Activated CD4-positive, alpha-beta T cell treated with anti-CD3 and anti-CD28 coated beads, Interleukin-2, amount 10 ng/mL, durations not matched to agents 24 days and 14 days (primary cell): ENCODE results near the gene RGS7. TPM values are rescaled to one million over a fixed set of nuclear protein-coding genes. Genes with fewer than 3 reads are reported as not detected.

Experiments
- DNase-seq: peaks from one replicate; pipeline ENCODE4 v3.0.0; 2022
- H3K27ac Mint-ChIP-seq: one replicate; pipeline ENCODE4 v1.8.0; 2022; ENCODE audit warnings: mild to moderate bottlenecking, mixed read lengths
- H3K27me3 Mint-ChIP-seq: one replicate; pipeline ENCODE4 v1.8.0; 2022; ENCODE audit warnings: mixed read lengths
- H3K36me3 Mint-ChIP-seq: one replicate; pipeline ENCODE4 v1.8.0; 2022; ENCODE audit warnings: low read depth, mild to moderate bottlenecking, mixed read lengths
- H3K4me1 Mint-ChIP-seq: one replicate; pipeline ENCODE4 v1.8.0; 2021; ENCODE audit warnings: mixed read lengths
- H3K4me3 Mint-ChIP-seq: one replicate; pipeline ENCODE4 v1.8.0; 2022; ENCODE audit warnings: mild to moderate bottlenecking, moderate library complexity, mixed read lengths
- H3K9me3 Mint-ChIP-seq: one replicate; pipeline ENCODE4 v1.8.0; 2021; ENCODE audit warnings: mixed read lengths
- intact Hi-C: fragments of 100-400 bp; cut with micrococcal nuclease; formaldehyde crosslinking; loops from one replicate; pipeline ENCODE4 v1.15.1; 2023
- total RNA-seq: library from RNA; stranded (reverse); gene quantifications from 2 replicates; pipeline ENCODE4 v1.2.3, GENCODE V29; 2022

RGS7 gene
- total RNA-seq, 1 donor from 2014 or later: not detected

DNA sequence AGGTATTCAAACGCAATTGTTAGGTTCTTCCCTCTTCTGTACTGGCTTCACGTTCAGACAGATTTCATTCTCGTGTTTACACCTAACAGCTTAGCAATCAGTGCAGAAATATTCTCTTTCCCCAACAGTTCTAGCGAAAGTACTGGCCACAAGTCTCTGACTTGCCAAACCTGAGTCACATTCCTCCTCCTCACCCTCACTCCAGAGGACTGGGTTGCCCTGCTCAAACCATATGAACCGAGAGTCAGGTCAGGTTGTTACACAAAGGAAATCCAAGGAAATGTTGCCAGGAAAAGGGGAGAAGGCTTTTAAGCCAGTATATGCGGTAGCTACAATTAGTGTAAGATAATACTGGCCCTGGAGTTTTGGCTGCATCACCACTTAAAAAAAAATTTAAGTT lies 282.5 kb downstream of the RGS7 start:
- DNase-seq: no peak
- H3K9me3 Mint-ChIP-seq: no peaks in the 10 kb centered on the region
- no peak overlapping the region for H3K4me3 Mint-ChIP-seq
- no peak overlapping the region for H3K27ac Mint-ChIP-seq
- H3K4me1 Mint-ChIP-seq: no peaks in the 10 kb centered on the region
- intact Hi-C loops: no loop called here
- no peaks in the 10 kb centered on the region for H3K27me3 Mint-ChIP-seq
- H3K36me3 Mint-ChIP-seq: no peaks in the 10 kb centered on the region

DNA sequence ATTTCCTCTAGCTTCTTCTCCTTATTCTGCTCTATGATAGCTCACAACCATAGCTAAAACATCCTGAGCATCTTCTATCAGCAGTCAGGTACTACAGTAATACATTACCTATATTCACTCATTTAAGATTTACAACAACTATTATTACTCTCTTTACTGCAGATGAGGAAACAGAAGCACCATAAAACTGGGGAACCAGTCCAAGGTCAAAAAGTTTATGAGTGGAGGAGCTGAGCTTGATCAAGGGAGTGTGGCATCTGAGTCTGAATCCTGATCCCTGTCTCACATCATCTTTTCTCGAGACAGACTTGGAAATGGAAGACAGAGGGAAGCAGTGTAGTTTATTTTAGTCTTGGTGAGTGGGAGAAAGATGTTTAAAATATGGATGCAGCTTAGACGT lies 288.6 kb downstream of the RGS7 start:
- Mint-ChIP-seq H3K4me1 (no peaks in the 10 kb centered on the region), H3K27me3 (no peaks in the 10 kb centered on the region), H3K4me3 (no peak overlapping the region), H3K27ac (no peak overlapping the region), H3K36me3 (no peaks in the 10 kb centered on the region), H3K9me3 (no peaks in the 10 kb centered on the region)
- no peak for DNase-seq
- intact Hi-C loops: no loop called here

DNA sequence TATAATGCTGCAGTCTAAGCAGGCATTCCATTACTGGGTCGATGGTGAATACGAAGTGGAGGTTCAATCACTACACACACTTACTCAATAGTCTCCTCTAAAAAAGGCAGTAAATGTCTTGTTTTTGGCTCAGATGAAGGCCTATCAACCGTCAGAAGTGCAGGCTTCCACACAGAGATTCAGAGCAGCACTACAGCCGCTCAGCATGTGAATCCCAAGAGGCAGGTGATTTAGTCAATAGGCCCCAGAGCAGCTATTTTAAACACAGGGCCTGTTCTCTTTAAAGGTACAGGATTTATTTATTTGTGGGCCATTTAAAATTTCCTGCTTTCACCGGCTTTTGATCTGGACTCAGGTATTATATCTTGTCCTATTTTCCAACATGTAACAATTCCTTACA lies 293.7 kb downstream of the RGS7 start:
- H3K9me3 Mint-ChIP-seq: no peaks in the 10 kb centered on the region
- DNase-seq: no peak
- no peak overlapping the region for H3K4me3 Mint-ChIP-seq
- H3K27ac Mint-ChIP-seq: no peak overlapping the region
- H3K27me3 Mint-ChIP-seq: no peaks in the 10 kb centered on the region
- intact Hi-C loops: no loop called here
- H3K36me3 Mint-ChIP-seq: no peaks in the 10 kb centered on the region
- no peaks in the 10 kb centered on the region for H3K4me1 Mint-ChIP-seq

DNA sequence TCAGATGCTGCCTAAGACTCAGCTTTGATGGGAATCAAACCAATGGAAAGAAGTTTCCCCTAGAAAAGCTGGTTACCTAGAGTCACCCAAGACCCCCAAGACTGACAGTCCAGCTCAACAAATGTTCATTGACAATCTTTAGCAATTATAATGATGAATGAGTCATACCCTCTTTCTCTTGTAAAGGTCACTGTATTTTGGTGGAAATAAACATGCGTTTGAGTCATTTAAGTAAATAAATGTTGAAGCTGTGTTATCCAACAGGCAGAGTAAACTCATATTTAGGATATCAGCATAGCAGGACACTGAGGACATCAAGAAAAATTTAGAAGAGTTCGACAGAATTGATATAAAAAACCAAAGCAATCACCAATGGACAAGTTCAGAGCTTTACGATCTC lies 295.9 kb downstream of the RGS7 start:
- Mint-ChIP-seq H3K27me3 (no peaks in the 10 kb centered on the region), H3K4me3 (no peak overlapping the region), H3K36me3 (no peaks in the 10 kb centered on the region), H3K27ac (no peak overlapping the region), H3K9me3 (no peaks in the 10 kb centered on the region), H3K4me1 (no peaks in the 10 kb centered on the region)
- DNase-seq: no peak
- intact Hi-C loops: no loop called here

DNA sequence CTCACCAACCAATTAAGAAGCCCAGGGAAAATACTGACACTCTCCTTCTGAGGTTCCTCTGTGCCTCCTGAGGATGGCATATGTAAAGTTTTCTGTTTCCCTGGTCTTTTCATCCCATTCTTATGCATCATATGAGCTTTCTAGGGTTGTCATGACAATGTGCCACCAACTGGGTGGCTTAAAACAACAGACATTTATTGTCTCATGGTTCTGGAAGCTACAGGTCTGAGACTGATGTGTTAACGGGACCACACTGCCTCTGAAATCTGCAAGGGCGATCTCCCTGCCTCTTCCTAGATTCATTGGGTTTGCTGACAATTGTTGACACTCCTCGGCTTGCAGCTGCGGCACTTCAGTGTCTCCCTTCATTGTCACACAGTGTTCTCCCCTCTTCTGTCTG lies 308.4 kb downstream of the RGS7 start:
- DNase-seq: no peak
- H3K4me1 Mint-ChIP-seq: no peaks in the 10 kb centered on the region
- H3K9me3 Mint-ChIP-seq: peaks cover 3% of the 10 kb centered on the region
- no peak overlapping the region for H3K27ac Mint-ChIP-seq
- H3K27me3 Mint-ChIP-seq: no peaks in the 10 kb centered on the region
- no peaks in the 10 kb centered on the region for H3K36me3 Mint-ChIP-seq
- intact Hi-C loops: no loop called here
- no peak overlapping the region for H3K4me3 Mint-ChIP-seq

DNA sequence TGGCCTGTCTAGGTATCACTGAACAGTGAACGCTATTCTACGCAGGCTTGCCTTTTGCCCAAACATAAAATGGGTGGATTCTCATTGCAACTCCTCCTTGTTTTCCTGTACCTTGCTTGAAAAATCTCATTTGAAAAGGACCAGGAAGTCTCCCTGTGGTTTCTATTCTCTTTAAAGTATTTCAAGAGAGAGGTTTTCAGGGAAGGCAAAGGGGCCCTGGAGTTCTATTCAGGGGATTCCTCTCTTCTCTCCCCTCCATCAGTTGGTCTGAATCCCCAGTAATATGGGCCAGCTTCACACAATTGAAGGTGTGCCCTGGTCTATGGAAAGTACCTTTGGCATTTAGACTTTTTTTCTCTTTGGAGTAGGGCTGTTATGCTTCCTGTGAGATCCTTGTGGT lies 311.3 kb downstream of the RGS7 start:
- intact Hi-C loops: no loop called here

DNA sequence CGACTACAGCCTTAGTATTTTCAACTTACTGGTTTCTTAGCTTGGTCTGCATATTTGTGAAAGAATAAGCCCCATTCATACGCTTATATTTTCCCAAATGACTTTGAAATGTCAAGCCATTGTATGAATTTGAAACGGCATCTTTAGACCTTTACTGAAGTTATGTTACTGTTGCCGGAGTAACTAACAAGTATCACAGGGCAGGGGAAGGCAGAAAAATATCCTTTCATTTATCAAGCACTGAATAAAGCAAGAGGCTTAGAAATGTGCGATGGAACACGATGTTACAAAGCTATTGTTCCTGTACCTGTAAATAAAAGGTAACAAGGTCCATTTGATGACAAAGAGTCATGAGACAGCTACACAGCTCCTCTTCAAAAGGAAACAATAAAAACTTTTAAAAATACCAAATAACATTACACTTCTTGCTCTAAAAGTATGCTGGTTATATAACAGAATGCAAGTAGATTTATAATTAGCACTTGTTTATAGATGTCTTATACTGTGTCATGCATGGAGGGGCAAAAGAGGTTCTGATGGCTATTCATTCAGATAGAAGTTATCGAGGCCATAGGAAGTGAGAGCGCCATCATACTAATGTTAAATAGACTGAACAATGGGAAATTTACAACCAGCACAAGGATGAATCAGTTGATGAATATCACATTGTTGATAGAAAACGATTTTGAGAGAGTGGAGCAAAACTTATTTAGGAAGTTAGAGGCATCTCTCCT lies 322.6 kb downstream of the RGS7 start:
- Mint-ChIP-seq H3K4me3 (no peak overlapping the region), H3K9me3 (no peaks in the 10 kb centered on the region), H3K4me1 (no peaks in the 10 kb centered on the region), H3K27me3 (no peaks in the 10 kb centered on the region), H3K27ac (no peak overlapping the region), H3K36me3 (no peaks in the 10 kb centered on the region)
- no peak for DNase-seq
- intact Hi-C loops: no loop called here

More for the DNA sequence above, 311.3 kb downstream of the RGS7 start:
- H3K4me3 Mint-ChIP-seq: no peak overlapping the region
- no peak overlapping the region for H3K27ac Mint-ChIP-seq
- peaks cover 3% of the 10 kb centered on the region for H3K9me3 Mint-ChIP-seq
- H3K36me3 Mint-ChIP-seq: no peaks in the 10 kb centered on the region
- no peak for DNase-seq
- no peaks in the 10 kb centered on the region for H3K27me3 Mint-ChIP-seq
- H3K4me1 Mint-ChIP-seq: no peaks in the 10 kb centered on the region

DNA sequence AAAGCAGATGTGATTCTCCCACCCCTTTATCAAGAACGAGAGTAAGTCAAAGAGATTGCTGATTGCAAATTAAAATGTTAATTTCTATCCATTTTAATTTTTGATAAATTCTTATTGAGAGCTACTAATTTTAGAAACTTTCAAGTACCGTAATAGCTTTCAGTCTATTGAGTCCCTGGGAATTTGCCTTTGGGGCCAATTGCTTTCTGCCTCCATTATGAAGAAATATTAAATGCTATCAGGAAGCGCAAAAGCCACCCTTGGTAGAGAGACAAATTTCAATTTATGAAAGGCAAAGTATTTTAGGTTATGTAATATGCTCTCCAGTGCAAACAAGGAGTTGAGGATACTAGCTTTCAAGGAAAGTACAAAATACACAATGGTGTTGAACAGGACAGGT lies 332.2 kb downstream of the RGS7 start:
- intact Hi-C loops: no loop called here
- no peaks in the 10 kb centered on the region for H3K4me1 Mint-ChIP-seq
- H3K27ac Mint-ChIP-seq: no peak overlapping the region
- H3K27me3 Mint-ChIP-seq: no peaks in the 10 kb centered on the region
- H3K9me3 Mint-ChIP-seq: no peaks in the 10 kb centered on the region
- DNase-seq: no peak
- H3K4me3 Mint-ChIP-seq: no peak overlapping the region
- H3K36me3 Mint-ChIP-seq: no peaks in the 10 kb centered on the region

DNA sequence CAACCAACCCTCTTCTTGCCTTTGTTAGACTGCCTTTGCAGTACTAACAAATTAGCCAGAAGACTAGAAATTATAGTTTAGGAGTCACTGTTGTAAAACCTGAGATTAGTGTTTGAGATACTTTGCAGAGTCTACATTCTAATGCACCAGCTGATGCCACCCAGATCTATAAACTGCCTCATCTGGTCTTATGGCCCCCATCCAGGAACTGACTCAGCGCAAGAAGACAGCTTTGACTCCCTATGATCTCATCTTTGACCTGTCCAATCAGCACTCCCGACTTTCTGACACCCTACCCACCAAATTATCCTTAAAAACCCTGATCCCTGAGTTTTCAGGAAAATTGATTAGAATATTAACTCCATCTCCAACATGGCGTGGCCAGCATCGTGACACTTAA lies 334.6 kb downstream of the RGS7 start:
- H3K9me3 Mint-ChIP-seq: peaks cover 4% of the 10 kb centered on the region
- no peaks in the 10 kb centered on the region for H3K4me1 Mint-ChIP-seq
- no peaks in the 10 kb centered on the region for H3K27me3 Mint-ChIP-seq
- no peaks in the 10 kb centered on the region for H3K36me3 Mint-ChIP-seq
- DNase-seq: no peak
- H3K27ac Mint-ChIP-seq: no peak overlapping the region
- no peak overlapping the region for H3K4me3 Mint-ChIP-seq
- intact Hi-C loops: no loop called here

DNA sequence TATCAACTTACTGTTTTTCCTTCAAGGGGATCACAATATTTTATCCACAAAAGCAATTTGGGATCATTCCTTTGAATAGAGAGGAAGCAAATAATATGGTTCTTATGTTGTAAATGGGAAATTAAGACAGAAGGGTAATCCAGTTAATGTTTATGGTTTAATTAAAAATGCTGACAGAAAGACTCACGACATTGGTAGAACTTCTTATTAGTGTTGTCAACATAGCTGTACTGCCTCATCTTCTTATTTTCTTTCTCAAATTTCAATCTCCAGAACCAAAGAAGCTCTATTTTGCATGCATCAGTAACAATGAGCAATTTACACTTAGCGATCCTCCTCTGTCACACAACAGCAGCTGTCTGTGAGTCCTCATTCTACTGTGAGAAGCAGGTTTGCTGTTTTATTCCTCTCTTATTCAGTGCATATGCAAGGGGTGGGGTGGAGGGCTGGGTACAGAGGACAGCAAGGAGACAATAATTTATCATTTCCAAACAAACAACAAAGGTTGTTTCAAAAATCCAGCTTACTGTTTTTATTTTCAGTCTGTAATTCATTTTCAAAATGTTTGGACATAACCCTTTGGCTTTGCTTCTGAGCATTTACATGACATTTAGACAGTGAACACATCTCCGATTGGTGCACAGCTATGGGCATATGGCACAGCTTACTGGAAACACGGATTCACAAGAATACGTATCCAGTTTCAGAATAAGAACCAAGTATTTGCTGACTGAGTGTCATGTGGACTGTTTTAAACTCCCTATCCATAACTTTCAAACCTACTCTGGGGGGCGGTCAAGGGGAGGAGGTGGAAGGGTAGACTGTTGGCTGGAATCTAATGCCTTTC lies 335.9 kb downstream of the RGS7 start:
- H3K9me3 Mint-ChIP-seq: peaks cover 4% of the 10 kb centered on the region
- no peaks in the 10 kb centered on the region for H3K36me3 Mint-ChIP-seq
- no peaks in the 10 kb centered on the region for H3K4me1 Mint-ChIP-seq
- H3K4me3 Mint-ChIP-seq: no peak overlapping the region
- intact Hi-C loops: no loop called here
- no peaks in the 10 kb centered on the region for H3K27me3 Mint-ChIP-seq
- H3K27ac Mint-ChIP-seq: no peak overlapping the region
- no peak for DNase-seq

DNA sequence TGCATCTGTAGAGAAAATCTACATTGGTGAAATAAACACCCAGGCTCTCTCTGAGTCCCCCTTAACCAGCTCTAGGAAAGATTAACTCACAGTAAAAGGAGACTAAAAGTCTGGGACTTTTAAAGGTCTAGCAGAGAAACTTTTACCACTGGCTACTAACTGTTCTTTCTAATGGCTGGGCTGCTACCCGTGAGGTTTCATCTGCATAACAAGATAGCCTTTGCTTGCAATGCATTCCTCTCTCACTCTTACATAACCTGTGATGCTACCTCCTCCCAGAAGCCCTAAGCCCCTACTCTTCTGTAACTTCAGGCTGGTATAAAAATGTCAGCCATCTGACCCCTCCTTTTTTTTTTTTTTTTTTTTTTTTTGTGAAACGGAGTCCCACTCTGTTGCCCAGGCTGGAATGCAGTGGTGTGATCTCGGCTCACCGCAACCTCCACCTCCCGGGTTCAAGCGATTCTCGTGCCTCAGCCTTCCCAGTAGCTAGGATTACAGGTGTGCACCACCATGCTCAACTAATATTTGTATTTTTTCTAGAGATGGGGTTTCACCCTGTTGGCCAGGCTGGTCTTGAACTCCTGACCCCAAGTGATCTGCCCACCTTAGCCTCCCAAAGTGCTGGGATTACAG lies 344.2 kb downstream of the RGS7 start:
- H3K4me1 Mint-ChIP-seq: no peaks in the 10 kb centered on the region
- no peaks in the 10 kb centered on the region for H3K27me3 Mint-ChIP-seq
- no peak for DNase-seq
- no peak overlapping the region for H3K4me3 Mint-ChIP-seq
- no peak overlapping the region for H3K27ac Mint-ChIP-seq
- intact Hi-C loops: no loop called here
- no peaks in the 10 kb centered on the region for H3K36me3 Mint-ChIP-seq
- peaks cover 7% of the 10 kb centered on the region for H3K9me3 Mint-ChIP-seq

DNA sequence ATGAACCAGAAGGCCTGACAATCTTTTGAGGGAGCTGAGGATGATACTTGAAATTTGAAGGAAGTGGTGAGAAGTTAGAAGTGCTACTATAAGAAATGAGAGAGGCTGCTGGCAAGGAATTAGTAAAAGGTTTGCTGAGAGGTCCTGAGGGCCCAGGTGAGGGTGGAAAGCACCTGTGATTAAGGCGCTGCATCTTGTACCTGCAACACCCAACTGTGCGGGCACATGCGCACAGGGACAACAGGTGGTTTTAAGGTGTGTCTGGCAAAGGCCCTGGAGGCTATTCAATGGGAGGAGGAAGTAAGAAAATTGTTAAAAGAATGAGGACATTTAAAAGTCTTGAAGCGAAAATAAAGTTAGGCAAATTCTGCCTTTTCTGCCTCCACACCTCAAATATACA lies 349.3 kb downstream of the RGS7 start:
- Mint-ChIP-seq H3K27ac (no peak overlapping the region), H3K36me3 (no peaks in the 10 kb centered on the region), H3K4me3 (no peak overlapping the region), H3K9me3 (peaks cover 12% of the 10 kb centered on the region), H3K27me3 (no peaks in the 10 kb centered on the region), H3K4me1 (no peaks in the 10 kb centered on the region)
- DNase-seq: no peak
- intact Hi-C loops: no loop called here

DNA sequence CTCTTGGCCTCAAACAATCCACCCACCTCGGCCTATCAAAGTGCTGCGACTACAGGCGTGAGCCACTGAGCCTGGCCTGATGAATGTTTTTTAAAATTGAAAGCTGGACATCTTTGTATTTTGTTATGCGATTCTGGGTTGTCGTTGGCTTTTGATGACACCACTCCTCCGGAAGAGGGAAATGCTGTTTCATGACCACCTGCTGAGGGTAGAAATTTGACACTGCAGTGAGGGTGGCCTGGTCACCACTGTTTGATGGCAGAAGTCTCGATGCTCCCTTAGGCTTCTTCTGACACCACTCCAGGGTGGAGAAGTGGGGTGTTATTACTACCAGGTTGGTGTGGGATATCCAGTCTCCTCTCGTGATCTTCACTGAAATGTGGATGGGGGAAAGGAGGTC lies 357.2 kb downstream of the RGS7 start:
- DNase-seq: no peak
- Mint-ChIP-seq H3K27me3 (no peaks in the 10 kb centered on the region), H3K9me3 (no peaks in the 10 kb centered on the region), H3K4me3 (no peak overlapping the region), H3K36me3 (no peaks in the 10 kb centered on the region), H3K4me1 (no peaks in the 10 kb centered on the region), H3K27ac (no peak overlapping the region)
- intact Hi-C loops: no loop called here

DNA sequence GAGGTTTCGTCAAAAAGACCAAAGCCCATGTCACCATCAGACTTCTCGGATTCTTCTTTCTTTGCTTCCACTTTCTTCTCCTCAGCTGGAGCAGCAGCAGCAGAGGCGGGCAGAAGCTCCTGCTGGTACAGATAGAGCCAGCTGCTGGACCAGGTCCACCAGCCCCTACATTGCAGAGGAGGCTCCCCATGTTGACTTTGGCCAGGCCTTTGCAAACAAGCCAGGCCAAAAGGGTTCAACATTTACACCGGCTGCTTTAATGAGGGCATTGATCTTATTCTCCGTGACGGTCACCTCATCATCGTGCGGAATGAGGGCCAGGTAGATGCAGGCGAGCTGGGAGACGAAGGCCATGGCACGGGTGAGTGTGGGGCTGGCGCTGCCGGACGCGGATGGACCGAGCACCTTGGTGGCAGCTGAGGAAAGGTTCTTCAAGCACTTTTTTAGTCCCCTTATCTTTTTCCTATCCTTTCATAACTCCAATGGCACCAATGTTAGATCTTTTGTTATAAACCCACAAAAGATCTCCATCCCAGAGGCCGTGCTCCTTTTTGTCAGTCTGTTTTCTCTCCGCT lies 358.5 kb downstream of the RGS7 start:
- intact Hi-C loops: no loop called here
- no peak for DNase-seq
- H3K27me3 Mint-ChIP-seq: no peaks in the 10 kb centered on the region
- H3K4me3 Mint-ChIP-seq: no peak overlapping the region
- H3K4me1 Mint-ChIP-seq: no peaks in the 10 kb centered on the region
- no peaks in the 10 kb centered on the region for H3K9me3 Mint-ChIP-seq
- H3K27ac Mint-ChIP-seq: no peak overlapping the region
- no peaks in the 10 kb centered on the region for H3K36me3 Mint-ChIP-seq
